HEK293 (cell line): ENCODE results near the gene PKIG.
A peak's percentile ranks its signal among the peaks of the same experiment; 100 is the strongest.

Source experiments
- CTCF ChIA-PET: fragments of 350-600 bp; formaldehyde crosslinking; extraction: SDS; loops from one replicate; lab custom pipeline; 2021; ENCODE audit warnings: antibody characterized with exemption; lab: Yijun Ruan, JAX
- POLR2A ChIA-PET: fragments of 300-600 bp; formaldehyde crosslinking; extraction: SDS; loops from one replicate; lab custom pipeline; 2020; ENCODE audit warnings: antibody characterized with exemption, inconsistent platforms; lab: Yijun Ruan, JAX
- H3K27ac ChIP-seq: fragments of 200-500 bp; sonication (Bioruptor generic); 2 replicates; pipeline ENCODE4 v1.5.1; 2014; ENCODE audit warnings: low read depth, low read length, control low read depth, inconsistent platforms; ENCODE audit errors: extremely low read depth
- H3K36me3 ChIP-seq, 2 experiments: fragments of 200-500 bp in 1 of 2; sonication (Bioruptor generic) in 1 of 2; 1 replicate in 1 of 2; 2 replicates in 1 of 2; pipeline ENCODE4 v1.5.1; 2014 to 2017; ENCODE audit warnings: inconsistent platforms in 2 of 2, low read length in 2 of 2; ENCODE audit not compliant: control insufficient read depth in 2 of 2, insufficient read depth in 1 of 2
- H3K4me1 ChIP-seq: fragments of 200-500 bp; sonication (Bioruptor generic); 2 replicates; pipeline ENCODE4 v1.5.1; 2014; ENCODE audit warnings: mild to moderate bottlenecking, low read length, inconsistent platforms; ENCODE audit not compliant: control insufficient read depth, insufficient read depth
- H3K4me3 ChIP-seq: 2 replicates; pipeline ENCODE4 v1.5.1; 2011; ENCODE audit warnings: low read depth, mild to moderate bottlenecking, control low read depth, low read length, moderate library complexity
- H3K9me3 ChIP-seq: fragments of 200-500 bp; sonication (Bioruptor generic); 2 replicates; pipeline ENCODE4 v1.5.1; 2014; ENCODE audit warnings: low read depth, low read length, inconsistent platforms; ENCODE audit not compliant: control insufficient read depth, insufficient read depth
- FEZF1 ChIP-seq: fragments of 450-650 bp; formaldehyde crosslinking; IDR thresholded peaks from 2 replicates; pipeline ENCODE4 v1.5.1; 2016; ENCODE audit warnings: missing biosample characterization, missing genetic modification characterization
- GLIS1 ChIP-seq: fragments of 450-650 bp; formaldehyde crosslinking; IDR thresholded peaks from 2 replicates; pipeline ENCODE4 v1.5.1; 2016; ENCODE audit warnings: missing biosample characterization, missing genetic modification characterization
- HOXA7 ChIP-seq: sonication (generic); formaldehyde crosslinking; IDR thresholded peaks from 2 replicates; pipeline ENCODE4 v1.8.1; 2022; ENCODE audit warnings: missing genetic modification reagents, borderline replicate concordance
- SCRT2 ChIP-seq: fragments of 450-650 bp; formaldehyde crosslinking; IDR thresholded peaks from 2 replicates; pipeline ENCODE4 v1.5.1; 2016; ENCODE audit warnings: missing biosample characterization, missing genetic modification characterization
- ZNF114 ChIP-seq: fragments of 450-650 bp; formaldehyde crosslinking; IDR thresholded peaks from 2 replicates; pipeline ENCODE4 v1.5.0; 2017; ENCODE audit warnings: missing biosample characterization, missing genetic modification characterization
- ZNF169 ChIP-seq: fragments of 450-650 bp; formaldehyde crosslinking; IDR thresholded peaks from 2 replicates; pipeline ENCODE4 v1.5.1; 2016; ENCODE audit warnings: missing biosample characterization, missing genetic modification characterization
- ZNF174 ChIP-seq: fragments of 450-650 bp; formaldehyde crosslinking; IDR thresholded peaks from 2 replicates; pipeline ENCODE4 v1.5.0; 2017; ENCODE audit warnings: missing biosample characterization, mild to moderate bottlenecking, missing genetic modification characterization
- ZNF239 ChIP-seq: fragments of 450-650 bp; formaldehyde crosslinking; IDR thresholded peaks from 2 replicates; pipeline ENCODE4 v1.5.1; 2016; ENCODE audit warnings: missing biosample characterization, missing genetic modification characterization
- ZNF391 ChIP-seq: fragments of 450-650 bp; formaldehyde crosslinking; IDR thresholded peaks from 2 replicates; pipeline ENCODE4 v1.5.1; 2016; ENCODE audit warnings: low read depth, missing biosample characterization, missing genetic modification characterization, borderline replicate concordance
- ZNF548 ChIP-seq: fragments of 450-650 bp; formaldehyde crosslinking; IDR thresholded peaks from 2 replicates; pipeline ENCODE4 v1.5.1; 2016; ENCODE audit warnings: missing biosample characterization, missing genetic modification characterization
- ZNF626 ChIP-seq: fragments of 450-650 bp; sonication (Bioruptor Pico); formaldehyde crosslinking; IDR thresholded peaks from 2 replicates; pipeline ENCODE4 v1.5.1; 2018; ENCODE audit warnings: missing biosample characterization, missing genetic modification characterization, inconsistent platforms
- ZNF677 ChIP-seq: fragments of 450-650 bp; IDR thresholded peaks from 2 replicates; pipeline ENCODE4 v1.5.0; 2018; ENCODE audit warnings: missing biosample characterization, mild to moderate bottlenecking, missing genetic modification characterization, moderate library complexity
- ZNF707 ChIP-seq: fragments of 450-650 bp; formaldehyde crosslinking; IDR thresholded peaks from 2 replicates; pipeline ENCODE4 v1.5.1; 2016; ENCODE audit warnings: missing biosample characterization, missing genetic modification characterization
- ZNF777 ChIP-seq: fragments of 450-650 bp; formaldehyde crosslinking; IDR thresholded peaks from 2 replicates; pipeline ENCODE4 v1.5.1; 2017; ENCODE audit warnings: missing biosample characterization, missing genetic modification characterization, borderline replicate concordance
- ZNF792 ChIP-seq: fragments of 450-650 bp; formaldehyde crosslinking; IDR thresholded peaks from 2 replicates; pipeline ENCODE4 v1.5.1; 2016; ENCODE audit warnings: missing biosample characterization, missing genetic modification characterization
- ZXDB ChIP-seq: fragments of 450-650 bp; formaldehyde crosslinking; IDR thresholded peaks from 2 replicates; pipeline ENCODE4 v1.5.1; 2016; ENCODE audit warnings: missing biosample characterization, missing genetic modification characterization
- TF ChIP-seq, protein P1 (sequence below): fragments of 450-650 bp; formaldehyde crosslinking; IDR thresholded peaks from 2 replicates; pipeline ENCODE4 v1.5.1; 2016; ENCODE audit warnings: missing biosample characterization, missing genetic modification characterization
- TF ChIP-seq, protein P2 (sequence below): fragments of 450-650 bp; formaldehyde crosslinking; IDR thresholded peaks from 2 replicates; pipeline ENCODE4 v1.5.1; 2016; ENCODE audit warnings: missing biosample characterization, missing genetic modification characterization, low read depth
- TF ChIP-seq, protein P3 (sequence below): fragments of 450-650 bp; formaldehyde crosslinking; IDR thresholded peaks from 2 replicates; pipeline ENCODE4 v1.5.1; 2016; ENCODE audit warnings: missing biosample characterization, missing genetic modification characterization

Gene PKIG

DNA sequence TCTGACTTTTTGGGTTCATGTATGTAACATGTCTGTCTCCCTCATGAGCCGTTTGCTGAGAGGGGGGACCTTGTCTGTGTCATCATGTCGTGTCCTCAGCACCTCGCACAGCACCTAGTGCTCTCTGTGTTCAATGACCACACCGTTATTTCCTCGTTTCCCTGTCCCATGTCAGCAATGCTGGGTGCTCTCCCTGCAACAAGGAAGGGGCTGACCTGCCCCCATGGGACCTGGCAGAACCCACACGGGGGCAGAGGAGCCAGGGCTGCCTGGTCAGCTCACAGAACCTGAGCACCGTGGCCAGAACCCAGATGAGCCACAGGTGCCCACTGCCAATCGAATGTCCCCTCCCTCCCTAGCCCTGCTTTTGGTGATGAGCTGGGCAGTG is 61.8 kb downstream of the PKIG start:
- Histone ChIP-seq H3K4me1 (peaks cover 6% of the 10 kb centered on the region), H3K9me3 (no peaks in the 10 kb centered on the region), H3K27ac (no peak overlapping the region), H3K36me3 (peaks cover 0 to 3% of the 10 kb centered on the region in 2 experiments; a peak in 1 of 3 replicates), H3K4me3 (no peak overlapping the region)
- CTCF ChIA-PET = no interaction called here
- peak; percentile 51; the same call in 1 of the 2 replicates for TF ChIP-seq SCRT2 (tag by site-specific recombination)
- no peak for TF ChIP-seq ZNF707 (tag by site-specific recombination)
- POLR2A ChIA-PET = interaction anchor here (1.1 to 2.0 kb wide), 2 partner anchors 8 to 103 kb away, joined by 3 to 10 read pairs; partner anchors contain the start of gene ADA

DNA sequence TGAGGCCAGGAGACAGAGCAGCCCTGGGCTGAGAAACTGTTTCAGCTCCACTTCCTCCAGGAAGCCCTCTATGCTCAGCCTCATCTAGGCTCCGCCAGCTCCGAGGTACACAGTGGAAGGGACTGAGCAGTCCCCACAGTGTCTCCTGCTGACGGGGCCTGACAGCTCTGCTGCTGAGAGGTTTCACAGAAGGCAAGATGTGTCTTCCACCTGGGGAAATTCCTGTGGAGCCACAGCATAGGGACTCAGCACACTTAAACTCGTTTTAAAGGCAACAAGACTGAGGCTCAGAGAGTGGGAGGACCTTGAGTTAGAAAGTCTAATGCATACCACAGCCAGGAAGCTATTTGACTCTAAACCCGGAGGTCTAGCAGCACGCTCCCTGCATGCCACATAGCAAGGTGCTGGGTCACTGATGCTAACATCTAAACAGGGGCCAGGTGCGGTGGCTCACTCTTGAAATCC is 62.3 kb downstream of the PKIG start:
- POLR2A ChIA-PET = interaction anchor here (0.6 kb wide), 1 partner anchor 123 kb away, joined by 3 read pairs; the partner anchor contains the start of gene SERINC3
- Histone ChIP-seq H3K4me3 (no peak overlapping the region), H3K27ac (no peak overlapping the region), H3K9me3 (no peaks in the 10 kb centered on the region), H3K4me1 (peaks cover 6% of the 10 kb centered on the region), H3K36me3 (peaks cover 0 to 3% of the 10 kb centered on the region in 2 experiments; a peak in 1 of 3 replicates)
- TF ChIP-seq ZNF391 (tag by site-specific recombination) (no peak), ZNF792 (tag by site-specific recombination) (no peak), ZNF677 (no peak), ZXDB (no peak), ZNF239 (no peak)
- CTCF ChIA-PET = no interaction called here

DNA sequence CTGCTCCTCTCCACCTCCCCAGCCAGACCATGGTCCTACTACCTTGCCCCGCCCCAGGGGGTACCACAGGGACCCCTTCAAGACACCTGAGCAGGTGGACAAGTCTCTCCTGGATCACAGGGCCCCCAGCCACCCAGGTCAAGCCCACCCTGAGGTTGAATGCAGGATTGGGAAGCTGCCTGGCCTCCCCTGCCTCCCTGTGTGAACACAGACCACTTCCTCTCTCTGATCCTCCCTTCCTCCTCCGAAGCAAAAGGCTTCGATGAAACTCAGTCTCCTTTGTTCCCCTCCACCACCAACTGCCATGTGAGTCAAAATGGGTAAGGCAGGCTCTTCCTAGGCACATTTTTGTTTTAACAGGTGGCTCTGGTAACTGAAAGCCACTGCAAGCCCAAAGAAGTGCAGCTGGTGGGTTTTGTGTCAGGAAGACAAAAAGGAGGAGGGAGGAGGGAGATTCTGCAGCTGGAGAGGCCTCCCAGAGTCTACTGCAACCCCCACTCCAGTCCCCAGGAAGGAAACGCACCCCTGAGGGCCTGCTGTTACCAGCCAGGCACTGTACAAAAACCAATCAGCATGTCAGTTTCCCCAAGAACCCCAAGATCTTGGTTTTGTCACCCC is 63.8 kb downstream of the PKIG start:
- TF ChIP-seq GLIS1 (tag by site-specific recombination) (peak; percentile 40), ZNF169 (tag by site-specific recombination) (no peak), SCRT2 (tag by site-specific recombination) (0 out of 2 replicates have a peak, but pooled peaks have one; percentile 20)
- Histone ChIP-seq H3K4me3 (no peak overlapping the region), H3K4me1 (peaks cover 6% of the 10 kb centered on the region), H3K36me3 (no peaks in the 10 kb centered on the region), H3K27ac (no peak overlapping the region), H3K9me3 (no peaks in the 10 kb centered on the region)
- ChIA-PET CTCF (interaction anchor here (0.7 to 1.2 kb wide), 3 partner anchors 37 to 354 kb away, joined by 3 to 6 read pairs (median 3); no protein-coding TSS in a partner anchor), POLR2A (no interaction called here)

DNA sequence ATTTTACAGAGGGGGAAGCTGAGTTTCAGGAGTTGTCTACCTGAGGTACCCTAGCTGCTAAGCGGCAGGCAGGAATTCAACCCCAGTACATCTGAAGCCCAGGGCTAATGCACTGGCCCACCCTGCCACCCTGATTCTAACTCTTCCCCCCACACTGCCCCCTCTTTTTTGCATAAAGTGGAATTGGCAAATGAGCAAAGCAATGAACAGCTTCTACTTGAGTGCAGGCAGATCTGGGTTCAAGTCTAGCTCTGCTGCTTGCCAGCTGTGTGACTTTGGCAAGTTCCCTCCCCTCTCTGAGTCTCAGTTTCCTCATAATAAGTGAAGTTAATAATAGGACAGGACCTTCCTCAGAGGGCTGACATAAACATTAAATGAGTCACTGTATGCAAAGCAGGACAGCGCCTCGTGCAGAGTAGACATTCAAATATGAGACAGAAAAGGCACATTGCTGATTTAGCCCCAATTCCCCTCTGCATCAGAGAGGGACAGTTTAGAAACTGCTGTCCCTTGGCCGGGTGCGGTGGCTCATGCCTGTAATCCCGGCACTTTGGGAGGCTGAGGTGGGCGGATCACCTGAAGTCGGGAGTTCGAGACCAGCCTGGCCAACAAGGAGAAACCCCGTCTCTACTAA is 64.4 kb downstream of the PKIG start:
- Histone ChIP-seq H3K4me3 (no peak overlapping the region), H3K27ac (no peak overlapping the region), H3K4me1 (peaks cover 6% of the 10 kb centered on the region), H3K9me3 (no peaks in the 10 kb centered on the region), H3K36me3 (no peaks in the 10 kb centered on the region)
- ChIA-PET POLR2A (no interaction called here), CTCF (interaction anchor here (0.8 to 1.2 kb wide), 2 partner anchors 36 kb away, joined by 3 to 6 read pairs; no protein-coding TSS in a partner anchor)
- TF ChIP-seq ZNF548 = no peak
- no peak for TF ChIP-seq ZNF114 (tag by site-specific recombination)
- TF ChIP-seq, protein P1, sequence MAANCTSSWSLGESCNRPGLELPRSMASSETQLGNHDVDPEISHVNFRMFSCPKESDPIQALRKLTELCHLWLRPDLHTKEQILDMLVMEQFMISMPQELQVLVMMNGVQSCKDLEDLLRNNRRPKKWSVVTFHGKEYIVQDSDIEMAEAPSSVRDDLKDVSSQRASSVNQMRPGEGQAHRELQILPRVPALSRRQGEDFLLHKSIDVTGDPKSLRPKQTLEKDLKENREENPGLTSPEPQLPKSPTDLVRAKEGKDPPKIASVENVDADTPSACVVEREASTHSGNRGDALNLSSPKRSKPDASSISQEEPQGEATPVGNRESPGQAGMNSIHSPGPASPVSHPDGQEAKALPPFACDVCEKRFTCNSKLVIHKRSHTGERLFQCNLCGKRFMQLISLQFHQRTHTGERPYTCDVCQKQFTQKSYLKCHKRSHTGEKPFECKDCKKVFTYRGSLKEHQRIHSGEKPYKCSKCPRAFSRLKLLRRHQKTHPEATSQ (tag by site-specific recombination) = no peak
- TF ChIP-seq, protein P2, sequence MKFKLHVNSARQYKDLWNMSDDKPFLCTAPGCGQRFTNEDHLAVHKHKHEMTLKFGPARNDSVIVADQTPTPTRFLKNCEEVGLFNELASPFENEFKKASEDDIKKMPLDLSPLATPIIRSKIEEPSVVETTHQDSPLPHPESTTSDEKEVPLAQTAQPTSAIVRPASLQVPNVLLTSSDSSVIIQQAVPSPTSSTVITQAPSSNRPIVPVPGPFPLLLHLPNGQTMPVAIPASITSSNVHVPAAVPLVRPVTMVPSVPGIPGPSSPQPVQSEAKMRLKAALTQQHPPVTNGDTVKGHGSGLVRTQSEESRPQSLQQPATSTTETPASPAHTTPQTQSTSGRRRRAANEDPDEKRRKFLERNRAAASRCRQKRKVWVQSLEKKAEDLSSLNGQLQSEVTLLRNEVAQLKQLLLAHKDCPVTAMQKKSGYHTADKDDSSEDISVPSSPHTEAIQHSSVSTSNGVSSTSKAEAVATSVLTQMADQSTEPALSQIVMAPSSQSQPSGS (tag by site-specific recombination) = no peak
- TF ChIP-seq ZNF174 (tag by site-specific recombination) = no peak
- no peak for TF ChIP-seq HOXA7 (CRISPR knock-in tag)
- TF ChIP-seq FEZF1 (tag by site-specific recombination) = no peak
- TF ChIP-seq, protein P3, sequence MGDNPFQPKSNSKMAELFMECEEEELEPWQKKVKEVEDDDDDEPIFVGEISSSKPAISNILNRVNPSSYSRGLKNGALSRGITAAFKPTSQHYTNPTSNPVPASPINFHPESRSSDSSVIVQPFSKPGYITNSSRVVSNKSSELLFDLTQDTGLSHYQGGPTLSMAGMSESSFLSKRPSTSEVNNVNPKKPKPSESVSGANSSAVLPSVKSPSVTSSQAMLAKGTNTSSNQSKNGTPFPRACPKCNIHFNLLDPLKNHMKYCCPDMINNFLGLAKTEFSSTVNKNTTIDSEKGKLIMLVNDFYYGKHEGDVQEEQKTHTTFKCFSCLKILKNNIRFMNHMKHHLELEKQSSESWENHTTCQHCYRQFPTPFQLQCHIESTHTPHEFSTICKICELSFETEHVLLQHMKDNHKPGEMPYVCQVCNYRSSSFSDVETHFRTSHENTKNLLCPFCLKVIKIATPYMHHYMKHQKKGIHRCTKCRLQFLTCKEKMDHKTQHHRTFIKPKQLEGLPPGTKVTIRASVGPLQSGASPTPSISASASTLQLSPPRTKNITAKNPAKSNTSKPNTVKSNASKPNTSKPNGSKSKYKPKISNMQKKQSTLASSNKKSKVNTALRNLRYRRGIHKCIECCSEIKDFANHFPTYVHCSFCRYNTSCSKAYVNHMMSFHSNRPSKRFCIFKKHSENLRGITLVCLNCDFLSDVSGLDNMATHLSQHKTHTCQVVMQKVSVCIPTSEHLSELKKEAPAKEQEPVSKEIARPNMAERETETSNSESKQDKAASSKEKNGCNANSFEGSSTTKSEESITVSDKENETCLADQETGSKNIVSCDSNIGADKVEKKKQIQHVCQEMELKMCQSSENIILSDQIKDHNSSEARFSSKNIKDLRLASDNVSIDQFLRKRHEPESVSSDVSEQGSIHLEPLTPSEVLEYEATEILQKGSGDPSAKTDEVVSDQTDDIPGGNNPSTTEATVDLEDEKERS = no peak
- no peak for TF ChIP-seq ZNF777 (tag by site-specific recombination)
- TF ChIP-seq ZNF626 = no peak
